ENCODE data around the gene FGF12.

Gene FGF12

GRCh38 chr3:192409838-192410683 lies 317.3 kb downstream of the FGF12 start:
- no peak for DNase-seq (ENCODE audit: low spot score)

DNA sequence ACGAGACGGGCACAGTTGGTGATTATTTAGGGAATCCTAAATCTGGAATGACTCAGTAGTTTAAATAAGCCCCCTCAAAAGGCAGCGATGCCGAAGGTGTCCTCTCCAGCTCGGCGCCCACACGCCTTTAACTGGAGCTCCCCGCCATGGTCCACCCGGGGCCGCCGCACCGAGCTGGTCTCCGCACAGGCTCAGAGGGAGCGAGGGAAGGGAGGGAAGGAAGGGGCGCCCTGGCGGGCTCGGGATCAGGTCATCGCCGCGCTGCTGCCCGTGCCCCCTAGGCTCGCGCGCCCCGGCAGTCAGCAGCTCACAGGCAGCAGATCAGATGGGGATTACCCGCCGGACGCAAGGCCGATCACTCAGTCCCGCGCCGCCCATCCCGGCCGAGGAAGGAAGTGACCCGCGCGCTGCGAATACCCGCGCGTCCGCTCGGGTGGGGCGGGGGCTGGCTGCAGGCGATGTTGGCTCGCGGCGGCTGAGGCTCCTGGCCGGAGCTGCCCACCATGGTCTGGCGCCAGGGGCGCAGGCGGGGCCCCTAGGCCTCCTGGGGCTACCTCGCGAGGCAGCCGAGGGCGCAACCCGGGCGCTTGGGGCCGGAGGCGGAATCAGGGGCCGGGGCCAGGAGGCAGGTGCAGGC lies 318.0 kb downstream of the FGF12 start:
- DNase-seq (ENCODE audit: low spot score): no peak

DNA sequence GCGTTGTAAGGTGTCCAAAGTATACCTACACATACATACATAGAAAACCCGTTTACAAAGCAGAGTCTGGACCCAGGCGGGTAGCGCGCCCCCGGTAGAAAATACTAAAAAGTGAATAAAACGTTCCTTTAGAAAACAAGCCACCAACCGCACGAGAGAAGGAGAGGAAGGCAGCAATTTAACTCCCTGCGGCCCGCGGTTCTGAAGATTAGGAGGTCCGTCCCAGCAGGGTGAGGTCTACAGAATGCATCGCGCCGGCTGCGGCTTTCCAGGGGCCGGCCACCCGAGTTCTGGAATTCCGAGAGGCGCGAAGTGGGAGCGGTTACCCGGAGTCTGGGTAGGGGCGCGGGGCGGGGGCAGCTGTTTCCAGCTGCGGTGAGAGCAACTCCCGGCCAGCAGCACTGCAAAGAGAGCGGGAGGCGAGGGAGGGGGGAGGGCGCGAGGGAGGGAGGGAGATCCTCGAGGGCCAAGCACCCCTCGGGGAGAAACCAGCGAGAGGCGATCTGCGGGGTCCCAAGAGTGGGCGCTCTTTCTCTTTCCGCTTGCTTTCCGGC lies 318.6 kb downstream of the FGF12 start:
- no peak for DNase-seq (ENCODE audit: low spot score)

DNA sequence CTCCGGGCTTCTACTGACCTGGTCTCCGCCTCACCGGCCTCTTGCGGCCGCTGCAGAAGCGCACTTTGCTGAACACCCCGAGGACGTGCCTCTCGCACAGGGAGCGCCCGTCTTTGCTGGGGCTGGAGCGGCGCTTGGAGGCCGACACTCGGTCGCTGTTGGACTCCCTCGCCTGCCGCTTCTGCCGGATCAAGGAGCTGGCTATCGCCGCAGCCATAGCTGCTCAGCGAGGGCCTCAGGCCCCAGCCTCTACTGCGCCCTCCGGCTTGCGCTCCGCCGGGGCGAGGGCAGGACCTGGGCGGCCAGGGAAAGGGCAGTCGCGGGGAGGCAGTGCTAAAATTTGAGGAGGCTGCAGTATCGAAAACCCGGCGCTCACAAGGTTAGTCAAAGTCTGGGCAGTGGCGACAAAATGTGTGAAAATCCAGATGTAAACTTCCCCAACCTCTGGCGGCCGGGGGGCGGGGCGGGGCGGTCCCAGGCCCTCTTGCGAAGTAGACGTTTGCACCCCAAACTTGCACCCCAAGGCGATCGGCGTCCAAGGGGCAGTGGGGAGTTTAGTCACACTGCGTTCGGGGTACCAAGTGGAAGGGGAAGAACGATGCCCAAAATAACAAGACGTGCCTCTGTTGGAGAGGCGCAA lies 319.2 kb downstream of the FGF12 start:
- DNase-seq (ENCODE audit: low spot score): no peak

GRCh38 chr3:192399767-192400166 lies 327.6 kb downstream of the FGF12 start:
- DNase-seq (ENCODE audit: low spot score): no peak

GRCh38 chr3:192397012-192397411 lies 330.3 kb downstream of the FGF12 start:
- DNase-seq (ENCODE audit: low spot score): no peak

DNA sequence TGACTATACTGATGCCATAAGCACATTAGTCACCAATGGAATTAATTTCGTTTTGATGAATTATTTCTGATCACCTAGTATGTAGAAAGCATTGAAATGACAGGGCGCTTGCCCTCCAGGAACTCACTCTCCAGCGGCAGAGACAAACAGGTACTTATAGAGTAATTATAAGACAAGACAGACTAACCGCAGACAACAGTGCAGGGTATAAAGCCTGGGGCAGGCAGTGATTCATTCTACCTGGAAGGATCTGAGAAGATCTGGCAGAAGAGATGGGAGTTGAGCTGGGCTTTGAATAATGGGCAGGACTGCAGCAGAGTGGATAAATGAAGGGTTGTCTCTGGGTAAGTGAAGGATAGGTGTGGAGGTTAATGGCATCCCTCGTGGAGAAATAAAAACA lies 331.8 kb downstream of the FGF12 start:
- no peak for DNase-seq (ENCODE audit: low spot score)

DNA sequence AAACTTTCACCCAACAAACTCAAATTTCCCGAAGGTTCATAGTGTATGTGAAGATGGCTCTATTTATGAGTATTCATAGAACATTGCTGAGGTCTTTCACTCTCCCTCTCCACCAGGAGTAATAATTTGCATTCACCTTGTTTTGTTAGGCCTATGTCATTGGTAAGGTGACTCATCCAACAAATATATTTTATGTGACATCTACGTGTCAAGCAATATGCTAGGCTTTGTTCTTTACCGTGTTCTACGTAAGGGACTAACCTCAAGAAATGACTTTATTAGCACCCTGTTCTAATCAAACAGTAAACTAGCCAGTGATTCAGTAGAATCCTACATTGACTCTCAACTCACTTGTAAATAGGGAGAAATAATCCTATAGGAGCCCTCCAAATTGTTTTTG lies 334.4 kb downstream of the FGF12 start:
- DNase-seq (ENCODE audit: low spot score): peak; percentile 80

DNA sequence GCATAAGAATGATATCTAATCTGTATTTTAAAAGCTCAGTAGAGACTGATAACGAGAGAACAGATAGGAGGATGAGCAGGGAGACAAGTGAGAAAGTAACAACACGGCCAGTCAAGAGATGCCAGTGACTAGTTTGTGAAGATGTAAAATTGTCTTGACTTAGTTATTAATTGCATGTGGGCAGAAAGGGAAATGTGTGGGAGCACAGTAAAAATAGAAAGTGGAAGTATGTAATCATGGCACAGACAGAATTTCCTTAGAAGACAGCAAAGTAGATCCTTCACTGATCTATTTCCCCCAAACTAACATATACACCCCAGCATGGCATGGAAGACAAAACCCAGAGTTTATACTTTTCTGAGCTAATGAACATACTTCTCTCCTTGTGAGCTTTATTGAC lies 344.5 kb downstream of the FGF12 start:
- DNase-seq (ENCODE audit: low spot score): no peak

- DNase-seq (ENCODE audit: low spot score): no peak
These were observed 353.8 kb downstream of the FGF12 start for GRCh38 chr3:192373586-192373985.

DNA sequence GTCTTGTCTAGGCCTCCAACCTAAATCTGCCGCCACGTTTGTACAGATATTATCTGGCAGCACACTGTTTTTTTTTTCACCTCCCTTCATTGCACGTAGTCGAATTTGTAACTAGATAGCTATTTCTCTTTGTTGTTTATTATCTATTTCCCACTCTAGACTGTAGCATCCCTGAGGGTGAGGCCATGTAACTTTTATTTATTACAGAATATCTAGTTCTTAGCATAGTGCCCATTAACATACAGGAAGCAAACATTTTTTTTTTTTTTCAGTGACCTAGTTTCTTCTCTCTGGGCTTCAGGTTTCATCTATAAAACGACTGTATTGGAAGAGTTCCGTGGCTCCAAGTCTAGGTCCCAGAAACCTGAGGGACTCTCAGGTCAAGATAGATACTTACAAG lies 354.3 kb downstream of the FGF12 start:
- no peak for DNase-seq (ENCODE audit: low spot score)

DNA sequence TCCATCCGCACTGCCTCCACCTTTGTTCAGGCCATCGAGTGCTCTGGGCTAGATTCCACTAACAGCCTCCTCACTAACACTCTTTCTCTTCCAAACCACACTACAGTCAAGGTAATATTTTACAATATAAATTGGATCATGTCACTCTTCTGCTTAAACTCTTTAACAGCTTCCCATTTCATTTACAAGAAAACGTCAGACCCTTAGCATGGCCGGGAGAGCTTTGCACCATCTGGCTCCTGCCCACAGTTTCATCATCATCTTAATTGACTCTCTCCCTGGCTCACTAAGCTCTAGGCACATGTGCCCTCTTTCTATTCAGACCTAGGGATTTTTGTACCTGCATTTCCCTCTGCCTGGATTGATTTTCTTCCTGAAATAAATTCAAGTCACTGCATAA lies 354.7 kb downstream of the FGF12 start:
- no peak for DNase-seq (ENCODE audit: low spot score)

- no peak for DNase-seq (ENCODE audit: low spot score)
These were observed 355.4 kb downstream of the FGF12 start for GRCh38 chr3:192371870-192372400.

DNA sequence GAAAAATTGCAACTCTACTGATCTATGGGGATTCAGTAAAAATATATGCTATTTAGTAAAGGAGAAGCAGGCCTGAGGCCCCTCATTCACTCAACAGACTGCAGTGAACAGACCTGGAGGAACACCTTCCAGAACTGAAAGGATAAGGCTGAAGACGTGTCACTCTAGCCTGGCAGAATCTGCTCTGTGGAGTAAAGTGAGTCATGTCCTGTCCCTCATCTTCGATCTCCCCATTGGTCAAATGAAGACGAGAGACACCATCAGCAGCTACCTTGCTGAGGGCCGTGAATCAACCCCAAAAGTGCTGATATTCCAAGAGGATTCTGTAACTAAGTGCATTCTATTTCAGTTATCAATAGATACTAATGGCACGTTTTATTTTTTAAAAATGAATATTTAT lies 359.7 kb downstream of the FGF12 start:
- no peak for DNase-seq (ENCODE audit: low spot score)

- DNase-seq (ENCODE audit: low spot score): no peak
These were observed 360.4 kb downstream of the FGF12 start for GRCh38 chr3:192366916-192367315.

- DNase-seq (ENCODE audit: low spot score): no peak
These were observed 361.8 kb downstream of the FGF12 start for GRCh38 chr3:192365571-192365970.

- no peak for DNase-seq (ENCODE audit: low spot score)
These were observed 363.0 kb downstream of the FGF12 start for GRCh38 chr3:192364316-192364715.

DNA sequence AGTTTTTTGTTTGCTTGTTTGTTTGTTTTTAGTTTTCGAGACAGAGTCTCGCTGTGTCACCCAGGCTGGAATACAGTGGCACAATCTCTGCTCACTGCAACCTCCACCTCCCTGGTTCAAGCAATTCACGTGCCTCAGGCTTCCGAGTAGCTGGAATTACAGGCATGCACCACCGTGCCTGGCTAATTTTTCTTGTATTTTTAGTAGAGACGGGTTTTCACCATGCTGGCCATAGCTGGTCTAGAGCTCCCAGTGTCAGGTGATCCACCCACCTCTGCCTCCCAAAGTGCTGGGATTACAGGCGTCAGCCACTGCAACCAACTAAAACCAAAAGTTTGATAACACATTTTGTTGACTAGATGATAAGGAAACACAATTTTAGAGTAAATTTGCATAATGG lies 372.7 kb downstream of the FGF12 start:
- no peak for DNase-seq (ENCODE audit: low spot score)

- no peak for DNase-seq (ENCODE audit: low spot score)
These were observed 375.2 kb downstream of the FGF12 start for GRCh38 chr3:192352142-192352541.

GRCh38 chr3:192351441-192351840 lies 375.9 kb downstream of the FGF12 start:
- no peak for DNase-seq (ENCODE audit: low spot score)

GRCh38 chr3:192340031-192340430 lies 387.3 kb downstream of the FGF12 start:
- DNase-seq (ENCODE audit: low spot score): no peak

DNA sequence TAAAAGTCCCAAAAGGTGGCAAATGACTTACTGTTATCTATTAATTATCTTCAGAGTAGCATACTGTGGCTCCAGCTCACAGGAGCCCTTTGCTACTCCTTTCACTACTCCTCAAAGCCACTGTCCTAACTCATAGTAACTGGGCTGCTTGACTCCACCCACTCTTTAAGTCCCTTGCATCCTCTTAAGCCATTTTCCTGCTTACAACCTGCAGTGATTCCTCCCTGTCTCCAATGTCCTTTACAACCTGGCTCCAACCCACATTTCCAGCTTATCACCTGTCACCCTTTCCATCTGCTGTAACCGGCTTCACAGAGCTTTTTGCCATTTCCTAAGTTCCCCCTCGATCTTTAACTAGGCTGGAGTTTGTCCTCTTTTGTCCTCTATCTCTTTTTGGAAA lies 388.1 kb downstream of the FGF12 start:
- no peak for DNase-seq (ENCODE audit: low spot score)

GRCh38 chr3:192336286-192336685 lies 391.1 kb downstream of the FGF12 start:
- no peak for DNase-seq (ENCODE audit: low spot score)

Data from SW480 (cell line).